Neuronal stem cell (in vitro differentiated cells): Measurements from ENCODE around the gene NIP7.

ENCODE experiments used
- DNase-seq: peaks from one replicate; pipeline ENCODE4 v3.0.0-alpha.2; 2013; ENCODE audit warnings: low spot score
- H2AFZ ChIP-seq: one replicate; pipeline ENCODE4 v1.6.1; 2013; ENCODE audit warnings: mild to moderate bottlenecking, low read length, inconsistent platforms
- H2AK5ac ChIP-seq: 2 replicates; pipeline ENCODE4 v1.6.1; 2013; ENCODE audit warnings: low read depth, mild to moderate bottlenecking, inconsistent platforms, low read length, moderate library complexity, mixed read lengths
- H2BK120ac ChIP-seq: 2 replicates; pipeline ENCODE4 v1.6.1; 2013; ENCODE audit warnings: low read depth, mild to moderate bottlenecking, inconsistent platforms, low read length, moderate library complexity, mixed read lengths
- H2BK12ac ChIP-seq: one replicate; pipeline ENCODE4 v1.6.1; 2013; ENCODE audit warnings: low read length, inconsistent platforms
- H2BK15ac ChIP-seq: 2 replicates; pipeline ENCODE4 v1.6.1; 2013; ENCODE audit warnings: mild to moderate bottlenecking, low read length, inconsistent platforms, mixed read lengths
- H2BK5ac ChIP-seq: one replicate; pipeline ENCODE4 v1.6.1; 2013; ENCODE audit warnings: inconsistent platforms, mild to moderate bottlenecking, low read length, moderate library complexity
- H3K14ac ChIP-seq: one replicate; pipeline ENCODE4 v1.6.1; 2013; ENCODE audit warnings: low read length, inconsistent platforms
- H3K18ac ChIP-seq: 2 replicates; pipeline ENCODE4 v1.6.1; 2013; ENCODE audit warnings: low read length, inconsistent platforms
- H3K23ac ChIP-seq: 2 replicates; pipeline ENCODE4 v1.6.1; 2013; ENCODE audit warnings: low read depth, mild to moderate bottlenecking, mixed read lengths, low read length, inconsistent platforms; ENCODE audit not compliant: poor library complexity
- H3K27ac ChIP-seq: replicated peaks from 3 replicates; pipeline ENCODE4 v1.5.1; 2013; ENCODE audit warnings: low read length, inconsistent platforms
- H3K27me3 ChIP-seq, 3 experiments: 2 replicates each; pipeline ENCODE4 v1.6.1; 2013; ENCODE audit warnings: low read length in 3 of 3, mild to moderate bottlenecking in 2 of 3, inconsistent platforms in 1 of 3, low read depth in 1 of 3, mixed read lengths in 1 of 3, moderate library complexity in 1 of 3; ENCODE audit not compliant: control insufficient read depth in 3 of 3, insufficient read depth in 3 of 3
- H3K36me3 ChIP-seq, 2 donors: replicated peaks in 1 of 2; 2 replicates each; pipeline ENCODE4 v1.6.1; 2013; ENCODE audit warnings: low read length in 2 of 2; ENCODE audit not compliant: control insufficient read depth in 2 of 2, insufficient read depth in 2 of 2
- H3K4ac ChIP-seq: 2 replicates; pipeline ENCODE4 v1.6.1; 2013; ENCODE audit warnings: inconsistent platforms, mild to moderate bottlenecking, low read length, moderate library complexity
- H3K4me1 ChIP-seq, 2 donors: 1 replicate in 1 of 2; 2 replicates in 1 of 2; pipeline ENCODE4 v1.6.1; 2013; ENCODE audit warnings: low read length in 2 of 2, low read depth in 1 of 2; ENCODE audit not compliant: control insufficient read depth in 2 of 2, insufficient read depth in 1 of 2
- H3K4me2 ChIP-seq: one replicate; pipeline ENCODE4 v1.6.1; 2013; ENCODE audit warnings: mild to moderate bottlenecking, low read length, inconsistent platforms; ENCODE audit not compliant: insufficient read depth, poor library complexity, severe bottlenecking
- H3K4me3 ChIP-seq, 2 donors: 2 replicates each; pipeline ENCODE4 v1.5.1; 2013; ENCODE audit warnings: low read length in 2 of 2, mild to moderate bottlenecking in 2 of 2, inconsistent platforms in 1 of 2, moderate library complexity in 1 of 2
- H3K79me1 ChIP-seq: one replicate; pipeline ENCODE4 v1.6.1; 2013; ENCODE audit warnings: low read depth, mild to moderate bottlenecking, inconsistent platforms, low read length, moderate library complexity
- H3K9ac ChIP-seq: one replicate; pipeline ENCODE4 v1.6.1; 2013; ENCODE audit warnings: mild to moderate bottlenecking, low read depth, low read length, inconsistent platforms; ENCODE audit not compliant: poor library complexity
- H3K9me3 ChIP-seq, 2 donors: replicated peaks in 1 of 2; 2 replicates each; pipeline versions ENCODE3 to v1.6.1; 2013; ENCODE audit warnings: low read length in 2 of 2, mild to moderate bottlenecking in 2 of 2, inconsistent platforms in 1 of 2, low read depth in 1 of 2, mixed read lengths in 1 of 2, moderate library complexity in 1 of 2; ENCODE audit not compliant: control insufficient read depth in 2 of 2, insufficient read depth in 1 of 2
- H4K8ac ChIP-seq: one replicate; pipeline ENCODE4 v1.6.1; 2013; ENCODE audit warnings: low read depth, mild to moderate bottlenecking, inconsistent platforms, low read length, moderate library complexity
- H4K91ac ChIP-seq: one replicate; pipeline ENCODE4 v1.6.1; 2013; ENCODE audit warnings: low read length, low read depth, mild to moderate bottlenecking, inconsistent platforms; ENCODE audit not compliant: poor library complexity
- WGBS, 2 donors: extraction: QIAGEN DNeasy Blood & Tissue Kit; methylation state at CpG; one replicate each; pipeline ENCODE4 v1.1.7; 2013; ENCODE audit warnings: missing lambda C conversion rate in 2 of 2, mixed read lengths in 1 of 2; ENCODE audit not compliant: insufficient read length in 2 of 2, insufficient replicate concordance in 1 of 2; ENCODE audit errors: extremely low coverage in 2 of 2; 5-methylcytosine and 5-hydroxymethylcytosine counted together

Gene NIP7

DNA sequence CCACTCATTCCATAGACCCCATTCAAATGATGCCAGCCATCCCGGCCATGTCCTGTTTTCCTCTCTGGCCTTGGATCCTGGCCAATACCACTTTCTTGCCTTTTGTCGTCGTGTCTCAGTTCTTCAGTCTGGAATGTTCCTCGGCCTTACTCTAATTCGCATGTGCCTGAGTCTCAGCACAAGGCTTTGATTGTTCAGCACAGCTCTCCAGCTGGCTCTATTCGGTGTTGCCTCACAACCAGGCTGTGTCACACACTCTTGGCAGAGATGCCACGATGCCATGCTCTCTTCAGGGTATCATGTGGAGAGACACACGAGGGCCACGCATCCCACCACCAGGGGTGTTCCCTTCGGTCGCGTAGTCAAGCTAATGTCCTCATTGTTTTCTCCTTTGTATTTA lies 30.3 kb upstream of the NIP7 start:
- Histone ChIP-seq H3K9me3 (no peaks in the 10 kb centered on the region), H3K27me3 (no peaks in the 10 kb centered on the region), H3K27ac (no peak overlapping the region), H3K4ac (no peak overlapping the region), H2BK12ac (no peak overlapping the region), H3K9ac (no peak overlapping the region), H3K4me3 (peak overlapping the region in 1 of 2 donors; percentile 68), H3K18ac (peak overlapping the region; percentile 28), H4K8ac (no peak overlapping the region), H3K14ac (peak overlapping the region; percentile 89), H3K4me2 (no peak overlapping the region), H2AK5ac (no peak overlapping the region), H2BK5ac (no peak overlapping the region), H3K36me3 (peaks cover 4 to 31% of the 10 kb centered on the region in 2 donors), H3K23ac (no peak overlapping the region), H2BK120ac (no peak overlapping the region), H4K91ac (peak overlapping the region; percentile 87), H3K4me1 (peaks cover 2 to 4% of the 10 kb centered on the region in 2 donors), H2AFZ (no peak overlapping the region), H2BK15ac (no peak overlapping the region), H3K79me1 (peaks cover 9% of the 10 kb centered on the region)
- no CpG with 5 or more reads among the region's 12 CpGs for WGBS, 2 donors
- DNase-seq: no peak

DNA sequence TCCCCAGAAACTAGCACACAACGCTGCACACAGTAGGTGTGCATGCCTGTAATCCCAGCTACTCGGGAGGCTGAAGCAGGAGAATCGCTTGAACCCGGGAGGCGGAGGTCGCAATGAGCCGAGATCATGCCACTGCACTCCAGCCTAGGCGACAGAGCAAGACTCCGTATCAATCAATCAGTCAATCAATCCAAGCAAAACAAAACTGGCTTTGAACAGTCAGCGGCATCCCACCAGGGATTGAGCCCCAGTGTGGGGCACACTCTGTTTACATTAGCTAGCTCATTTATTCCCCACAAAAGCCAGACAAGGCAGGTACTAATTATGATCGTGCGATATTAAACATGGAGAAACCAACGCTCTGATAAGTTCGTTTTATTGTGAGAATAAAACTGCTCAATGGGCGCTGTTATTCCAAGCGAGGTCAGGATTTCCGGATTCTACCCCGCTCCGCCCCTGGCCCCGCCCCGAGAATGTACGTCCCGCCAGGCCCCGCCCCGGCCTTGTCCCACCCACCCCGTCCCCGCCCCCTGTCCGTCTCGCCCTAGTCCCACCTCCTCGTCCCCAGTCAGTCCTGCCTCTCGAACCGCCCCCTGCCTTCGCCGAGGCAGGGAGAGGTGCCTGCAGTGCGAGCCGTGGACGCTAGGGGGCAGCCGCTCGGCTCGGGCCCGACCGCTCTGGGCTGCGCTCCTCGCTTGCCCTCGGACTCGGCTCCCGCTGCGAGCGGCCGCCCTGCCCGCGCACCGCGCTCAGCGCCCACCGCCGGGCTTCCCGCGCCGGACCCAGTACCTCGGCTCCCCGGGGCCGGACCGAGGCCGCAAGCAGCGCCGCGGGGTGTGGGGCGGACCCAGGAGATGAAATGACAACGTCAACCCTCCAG lies 28.7 kb upstream of the NIP7 start, which contains the start of gene VPS4A:
TSS of gene VPS4A (plus strand) at position 698 of the 880 bp plus-strand sequence. CDS start at position 860, 162 bp downstream.
- H3K4me1 ChIP-seq: peaks cover 2 to 4% of the 10 kb centered on the region in 2 donors
- no peak within 1 kb of the TSS for H4K91ac ChIP-seq
- no CpG with 5 or more reads among the region's 70 CpGs for WGBS, 2 donors
- H3K23ac ChIP-seq: peak within 1 kb of the TSS; percentile 93
- peak within 1 kb of the TSS; percentile 86 to 97 for H3K4me3 ChIP-seq
- H2BK5ac ChIP-seq: peak within 1 kb of the TSS; percentile 90
- peak within 1 kb of the TSS; percentile 82 for H3K14ac ChIP-seq
- no peaks in the 10 kb centered on the region for H3K9me3 ChIP-seq
- H3K79me1 ChIP-seq: peaks cover 14% of the 10 kb centered on the region
- H3K18ac ChIP-seq: peak within 1 kb of the TSS; percentile 98
- no peak within 1 kb of the TSS for H2BK120ac ChIP-seq
- peak within 1 kb of the TSS; percentile 96 for H2AFZ ChIP-seq
- H2AK5ac ChIP-seq: peak within 1 kb of the TSS; percentile 56
- H3K9ac ChIP-seq: peak within 1 kb of the TSS; percentile 95
- DNase-seq: peak; percentile 96
- no peak within 1 kb of the TSS for H2BK12ac ChIP-seq
- no peak within 1 kb of the TSS for H3K4ac ChIP-seq
- peaks cover 16 to 32% of the 10 kb centered on the region in 2 donors for H3K36me3 ChIP-seq
- no peak within 1 kb of the TSS for H2BK15ac ChIP-seq
- peak within 1 kb of the TSS; percentile 35 for H3K27ac ChIP-seq
- peak within 1 kb of the TSS; percentile 86 for H3K4me2 ChIP-seq
- no peak within 1 kb of the TSS for H4K8ac ChIP-seq
- no peaks in the 10 kb centered on the region for H3K27me3 ChIP-seq

DNA sequence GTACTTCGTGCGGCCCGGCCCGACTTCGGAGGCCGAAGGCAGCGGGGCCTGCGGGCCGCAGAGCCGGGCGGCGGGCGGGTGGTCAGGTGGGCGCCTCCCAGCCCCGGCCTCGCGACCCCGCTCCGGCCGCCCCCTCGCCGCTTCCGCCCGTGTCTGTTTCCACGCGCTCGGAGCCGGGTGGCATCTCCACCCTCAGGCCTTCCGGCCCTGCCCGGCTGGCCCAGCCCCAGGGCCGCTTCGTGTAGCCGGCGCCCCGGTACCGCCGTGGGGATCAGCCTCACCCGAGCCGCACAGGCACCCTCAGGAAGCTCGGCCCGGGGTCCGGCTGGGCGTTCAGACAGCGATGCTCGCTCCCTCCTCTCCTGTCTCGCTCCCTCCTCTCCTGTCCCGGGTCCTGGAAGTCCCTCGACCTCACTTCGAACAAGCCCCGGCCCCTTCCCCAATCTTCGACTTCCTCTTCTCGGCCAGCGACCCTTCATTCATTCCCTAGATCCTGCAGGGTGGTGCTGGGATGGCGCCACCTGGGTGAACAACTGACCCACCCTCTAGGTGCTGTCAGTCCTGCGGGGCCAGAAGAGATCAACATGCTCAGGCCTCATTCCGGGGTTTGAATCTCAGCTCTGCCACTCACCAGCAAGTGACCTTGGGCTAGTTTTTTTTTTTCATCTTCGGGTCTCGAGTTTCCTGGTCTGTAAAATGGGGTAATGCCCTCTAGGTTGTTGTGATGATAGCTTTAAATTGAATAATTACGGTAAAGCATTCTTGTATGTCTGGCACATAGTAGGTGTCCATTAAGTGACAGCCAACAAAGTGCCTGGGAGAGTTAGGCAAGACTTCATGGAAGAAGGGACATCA lies 27.8 kb upstream of the NIP7 start:
- no peaks in the 10 kb centered on the region for H3K27me3 ChIP-seq
- peaks cover 21% of the 10 kb centered on the region for H3K79me1 ChIP-seq
- no peak overlapping the region for H3K4ac ChIP-seq
- peak overlapping the region; percentile 35 for H3K27ac ChIP-seq
- H4K91ac ChIP-seq: no peak overlapping the region
- no CpG with 5 or more reads among the region's 59 CpGs for WGBS, 2 donors
- peak overlapping the region; percentile 93 for H3K23ac ChIP-seq
- peak; percentile 27 for DNase-seq
- H3K9ac ChIP-seq: peak overlapping the region; percentile 95
- peak overlapping the region; percentile 86 to 97 for H3K4me3 ChIP-seq
- H2BK120ac ChIP-seq: no peak overlapping the region
- no peak overlapping the region for H2BK12ac ChIP-seq
- H2AFZ ChIP-seq: peak overlapping the region; percentile 96
- H2BK5ac ChIP-seq: peak overlapping the region; percentile 90
- H3K36me3 ChIP-seq: peaks cover 24 to 39% of the 10 kb centered on the region in 2 donors
- H3K18ac ChIP-seq: peak overlapping the region; percentile 98
- H3K9me3 ChIP-seq: no peaks in the 10 kb centered on the region
- no peak overlapping the region for H4K8ac ChIP-seq
- H3K4me1 ChIP-seq: peaks cover 2 to 4% of the 10 kb centered on the region in 2 donors
- peak overlapping the region; percentile 56 for H2AK5ac ChIP-seq
- H3K4me2 ChIP-seq: peak overlapping the region; percentile 86
- H2BK15ac ChIP-seq: no peak overlapping the region
- H3K14ac ChIP-seq: peak overlapping the region; percentile 82
